LNCaP clone FGC (cell line): ENCODE measurements around the gene OPRD1.

Source experiments
- DNase-seq: peaks from one replicate; pipeline ENCODE4 v3.0.0-alpha.2; 2011; ENCODE audit warnings: low read depth
- H3K4me3 ChIP-seq: 2 replicates; pipeline ENCODE4 v1.5.1; 2011; ENCODE audit warnings: mild to moderate bottlenecking, low read depth, low read length, control low read depth
- TF ChIP-seq, protein P1 (sequence below): IDR thresholded peaks from 2 replicates; pipeline ENCODE4 v1.5.1; 2012; ENCODE audit warnings: mild to moderate bottlenecking; ENCODE audit not compliant: control insufficient read depth, insufficient read depth; ENCODE audit errors: extremely low read depth

OPRD1 gene

DNA sequence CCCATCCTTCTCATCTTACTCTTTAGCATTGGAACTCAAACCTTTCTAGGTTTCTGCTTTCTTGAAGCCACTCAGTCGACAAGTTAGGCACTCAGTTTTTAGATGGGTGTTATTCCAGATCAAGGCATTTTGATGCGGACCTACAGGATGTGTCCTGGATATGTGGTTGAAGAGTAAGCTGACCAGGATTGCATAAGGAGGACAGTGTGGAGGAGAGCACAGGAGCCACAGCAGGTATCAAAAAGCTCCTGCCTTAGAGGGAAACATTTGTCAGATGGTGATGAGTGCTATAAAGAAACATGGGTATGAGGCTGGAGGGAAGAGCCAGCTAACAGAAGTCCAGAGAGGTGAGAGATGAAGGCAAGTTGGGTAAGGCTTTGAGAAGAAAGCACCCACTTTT lies 33.9 kb upstream of the OPRD1 start:
- no peak overlapping the region for H3K4me3 ChIP-seq
- TF ChIP-seq, protein P1, sequence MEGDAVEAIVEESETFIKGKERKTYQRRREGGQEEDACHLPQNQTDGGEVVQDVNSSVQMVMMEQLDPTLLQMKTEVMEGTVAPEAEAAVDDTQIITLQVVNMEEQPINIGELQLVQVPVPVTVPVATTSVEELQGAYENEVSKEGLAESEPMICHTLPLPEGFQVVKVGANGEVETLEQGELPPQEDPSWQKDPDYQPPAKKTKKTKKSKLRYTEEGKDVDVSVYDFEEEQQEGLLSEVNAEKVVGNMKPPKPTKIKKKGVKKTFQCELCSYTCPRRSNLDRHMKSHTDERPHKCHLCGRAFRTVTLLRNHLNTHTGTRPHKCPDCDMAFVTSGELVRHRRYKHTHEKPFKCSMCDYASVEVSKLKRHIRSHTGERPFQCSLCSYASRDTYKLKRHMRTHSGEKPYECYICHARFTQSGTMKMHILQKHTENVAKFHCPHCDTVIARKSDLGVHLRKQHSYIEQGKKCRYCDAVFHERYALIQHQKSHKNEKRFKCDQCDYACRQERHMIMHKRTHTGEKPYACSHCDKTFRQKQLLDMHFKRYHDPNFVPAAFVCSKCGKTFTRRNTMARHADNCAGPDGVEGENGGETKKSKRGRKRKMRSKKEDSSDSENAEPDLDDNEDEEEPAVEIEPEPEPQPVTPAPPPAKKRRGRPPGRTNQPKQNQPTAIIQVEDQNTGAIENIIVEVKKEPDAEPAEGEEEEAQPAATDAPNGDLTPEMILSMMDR = no peak
- DNase-seq = no peak

- H3K4me3 ChIP-seq = no peak overlapping the region
- TF ChIP-seq, protein P1 = no peak
- no peak for DNase-seq
Measured at GRCh38 chr1:28779751-28780408, 32.1 kb upstream of the OPRD1 start.

GRCh38 chr1:28781305-28781704 lies 30.7 kb upstream of the OPRD1 start:
- no peak overlapping the region for H3K4me3 ChIP-seq
- no peak for DNase-seq
- TF ChIP-seq, protein P1 = no peak

DNA sequence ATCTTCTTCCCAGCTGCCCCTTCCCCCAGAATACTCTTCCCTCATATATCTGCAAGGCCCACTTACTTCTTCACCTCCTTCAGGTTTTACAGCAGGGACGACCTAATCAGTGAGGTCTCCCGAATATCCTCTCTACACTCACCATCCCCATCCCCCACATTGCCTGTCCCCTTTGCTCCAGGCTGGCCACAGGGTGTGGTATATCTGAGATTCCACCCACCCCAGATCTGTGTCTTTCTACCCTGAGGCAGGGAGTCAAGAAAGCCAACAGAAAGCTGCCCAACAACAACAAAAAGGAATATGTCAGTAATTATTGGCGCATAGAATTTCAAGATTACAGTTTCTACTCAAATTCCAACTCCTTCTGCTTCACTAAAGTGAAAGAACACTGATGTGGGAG lies 30.0 kb upstream of the OPRD1 start:
- TF ChIP-seq, protein P1 = no peak
- H3K4me3 ChIP-seq = no peak overlapping the region
- DNase-seq = no peak

DNA sequence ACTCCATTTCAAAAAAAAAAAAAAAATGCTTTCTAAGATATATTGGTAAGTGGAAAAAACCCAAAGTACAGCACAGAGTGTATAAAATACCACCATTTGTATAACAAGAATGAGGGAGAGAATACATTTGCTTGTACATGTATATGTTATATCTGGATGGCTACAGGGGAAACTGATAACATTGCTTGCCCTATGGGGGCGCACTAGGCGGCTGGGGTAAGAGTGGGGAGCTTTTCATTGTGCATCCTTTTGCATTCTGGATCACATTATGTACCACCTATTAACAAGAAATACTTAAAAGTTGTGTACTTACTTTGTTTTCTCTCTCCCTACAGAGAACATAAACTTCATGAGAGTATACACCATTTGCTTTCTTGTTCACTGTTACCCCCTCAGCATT lies 28.6 kb upstream of the OPRD1 start:
- no peak for DNase-seq
- TF ChIP-seq, protein P1 = no peak
- no peak overlapping the region for H3K4me3 ChIP-seq

DNA sequence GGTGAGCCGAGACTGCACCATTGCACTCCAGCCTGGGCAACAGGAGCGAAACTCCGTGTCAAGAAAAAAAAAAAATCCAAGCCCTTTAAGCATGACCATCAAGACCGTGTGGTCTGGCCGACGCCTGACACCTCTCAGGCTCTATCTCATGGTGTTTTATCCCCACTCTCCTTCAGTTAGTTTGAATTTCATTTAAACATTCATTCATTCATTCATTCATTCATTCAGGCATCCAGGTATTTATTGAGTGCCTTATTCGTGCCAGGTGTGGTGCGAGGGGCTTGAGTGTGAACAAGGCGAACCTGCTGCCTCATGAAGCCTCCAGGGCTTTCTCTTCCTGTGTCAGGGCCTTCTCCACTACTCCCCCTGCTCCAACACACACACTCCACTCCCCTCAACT lies 22.6 kb upstream of the OPRD1 start:
- no peak overlapping the region for H3K4me3 ChIP-seq
- TF ChIP-seq, protein P1 = no peak
- no peak for DNase-seq

DNA sequence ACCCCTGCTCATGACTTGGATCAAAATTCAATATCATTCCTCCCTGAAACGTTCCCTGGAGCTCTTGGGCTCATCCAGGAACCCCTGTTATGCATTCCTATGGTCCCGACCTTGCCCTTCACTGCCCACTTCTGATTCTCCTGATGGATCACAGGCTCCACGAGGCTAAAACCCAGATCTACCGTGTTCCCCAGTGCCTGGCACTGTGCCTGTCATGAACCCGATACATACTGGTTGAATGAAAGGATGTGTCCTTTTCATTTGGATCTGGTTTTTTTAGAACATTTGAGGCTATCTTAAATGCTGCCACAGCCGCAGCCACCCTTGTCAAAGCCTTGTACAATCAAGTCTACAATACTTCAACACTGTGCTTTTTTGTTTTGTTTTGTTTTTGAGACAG lies 22.2 kb upstream of the OPRD1 start:
- no peak for DNase-seq
- no peak overlapping the region for H3K4me3 ChIP-seq
- TF ChIP-seq, protein P1 = no peak
